Activated T-helper 1 cell treated with Interleukin-2 at 50 U/mL for 16 hours (primary cell): ENCODE measurements around the gene PGS1.

Experiments
- DNase-seq: peaks from one replicate; pipeline ENCODE4 v3.0.0-alpha.2; 2020; ENCODE audit warnings: low read depth

Gene PGS1

DNA sequence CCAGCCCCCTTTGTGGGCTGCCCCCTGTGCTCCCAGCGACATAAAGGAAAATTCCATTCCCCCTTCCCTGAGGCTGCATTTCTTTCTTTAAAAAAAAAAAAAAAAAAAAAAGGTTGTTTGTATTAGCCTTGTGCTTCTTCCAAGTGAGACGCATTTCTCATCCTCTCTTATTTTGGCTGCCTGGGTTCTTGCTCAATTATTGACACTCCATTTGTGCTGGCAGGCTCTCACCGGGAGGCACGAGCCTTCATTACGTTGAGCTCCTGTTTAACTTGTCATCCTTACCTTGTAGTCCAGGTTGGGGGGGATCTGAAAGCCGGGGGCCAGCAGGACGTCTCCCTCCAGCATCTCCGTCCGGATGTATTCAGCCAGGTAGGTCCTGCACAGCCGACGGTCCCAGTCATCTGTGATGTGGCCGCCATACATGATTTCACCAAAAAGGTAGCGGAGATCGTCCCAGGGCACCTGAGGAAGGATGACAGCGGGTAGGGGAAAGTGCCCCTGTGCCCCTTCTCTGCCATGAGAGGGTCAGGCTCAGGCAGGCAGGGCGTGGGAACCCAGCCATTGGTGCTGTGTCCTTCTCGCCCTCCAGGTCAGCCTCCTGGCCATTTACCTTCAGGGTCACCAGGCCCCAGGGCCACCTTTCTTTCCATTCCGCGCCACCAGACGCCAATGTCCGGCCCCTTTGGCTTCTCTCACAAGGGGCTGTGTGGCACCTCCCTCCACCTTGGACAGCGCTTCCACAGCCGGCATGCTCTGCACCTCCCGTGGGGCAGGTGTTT lies 50.6 kb downstream of the PGS1 start:
- DNase-seq = no peak

DNA sequence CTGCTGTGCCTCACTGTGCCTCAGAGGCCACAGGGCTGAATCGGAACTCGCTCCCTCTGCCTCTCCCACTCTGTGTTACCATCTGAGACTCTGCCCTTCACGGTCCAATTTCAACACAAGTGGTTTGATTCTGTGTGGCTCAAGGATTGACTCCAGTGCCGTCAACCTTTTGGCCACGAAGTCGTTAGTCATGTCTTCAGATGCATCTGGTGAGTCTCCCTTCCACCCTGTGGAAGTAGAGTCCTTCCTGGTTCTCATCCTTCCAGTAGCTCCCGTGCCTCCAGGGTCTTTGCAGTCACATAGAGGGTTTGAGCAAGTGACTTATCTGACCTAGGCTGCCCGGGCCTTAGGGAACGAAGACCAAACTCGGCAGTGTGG lies 51.2 kb downstream of the PGS1 start:
- no peak for DNase-seq

DNA sequence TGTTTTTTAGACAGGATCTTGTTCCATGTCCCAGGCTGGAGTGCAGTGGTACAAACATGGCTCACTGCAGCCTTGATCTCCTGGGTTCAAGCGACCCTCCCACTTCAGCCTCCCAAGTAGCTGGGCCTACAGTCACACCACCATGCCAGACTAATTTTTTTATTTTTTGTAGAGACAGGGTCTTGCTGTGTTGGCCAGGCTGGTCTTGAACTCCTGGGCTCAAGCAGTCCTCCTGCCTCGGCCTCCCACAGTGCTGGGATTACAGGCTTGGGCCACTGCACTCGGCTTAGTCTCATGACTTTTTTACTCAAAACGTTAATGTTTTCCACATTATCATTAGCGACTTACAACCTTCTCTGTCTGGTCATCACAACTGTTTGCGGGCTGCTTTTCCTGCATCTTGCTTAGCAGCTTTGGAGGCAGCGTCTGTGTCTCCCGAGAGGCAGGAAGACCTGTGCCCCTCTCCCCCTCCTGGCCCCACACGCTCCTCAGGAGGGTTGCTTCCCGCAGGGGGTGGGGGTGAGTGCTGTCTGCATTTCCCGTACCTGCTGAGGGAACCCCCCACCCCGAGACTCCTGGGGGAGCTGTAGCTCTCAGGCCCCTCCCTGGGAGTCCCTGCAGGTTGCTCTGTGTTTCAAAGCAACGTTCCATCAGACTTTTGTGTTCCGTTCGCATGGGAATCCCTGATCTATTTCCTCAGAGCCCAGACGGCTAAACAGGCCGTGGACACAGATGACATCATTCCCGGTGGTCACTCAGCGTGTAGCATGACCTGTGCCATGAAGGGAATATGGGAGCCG lies 52.6 kb downstream of the PGS1 start:
- DNase-seq = no peak

DNA sequence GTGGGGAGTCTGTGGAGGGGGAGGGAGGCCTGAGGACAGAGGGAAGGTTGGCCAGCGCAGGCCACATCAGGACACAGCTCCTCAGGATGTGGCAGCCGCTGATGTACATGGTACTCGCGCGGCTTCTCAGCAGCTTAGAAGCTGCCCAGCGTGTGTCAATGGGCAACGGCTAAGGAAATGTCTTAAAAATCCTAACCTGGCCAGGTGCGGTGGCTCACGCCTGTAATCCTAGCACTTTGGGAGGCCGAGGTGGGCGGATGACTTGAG lies 53.2 kb downstream of the PGS1 start:
- DNase-seq = no peak

DNA sequence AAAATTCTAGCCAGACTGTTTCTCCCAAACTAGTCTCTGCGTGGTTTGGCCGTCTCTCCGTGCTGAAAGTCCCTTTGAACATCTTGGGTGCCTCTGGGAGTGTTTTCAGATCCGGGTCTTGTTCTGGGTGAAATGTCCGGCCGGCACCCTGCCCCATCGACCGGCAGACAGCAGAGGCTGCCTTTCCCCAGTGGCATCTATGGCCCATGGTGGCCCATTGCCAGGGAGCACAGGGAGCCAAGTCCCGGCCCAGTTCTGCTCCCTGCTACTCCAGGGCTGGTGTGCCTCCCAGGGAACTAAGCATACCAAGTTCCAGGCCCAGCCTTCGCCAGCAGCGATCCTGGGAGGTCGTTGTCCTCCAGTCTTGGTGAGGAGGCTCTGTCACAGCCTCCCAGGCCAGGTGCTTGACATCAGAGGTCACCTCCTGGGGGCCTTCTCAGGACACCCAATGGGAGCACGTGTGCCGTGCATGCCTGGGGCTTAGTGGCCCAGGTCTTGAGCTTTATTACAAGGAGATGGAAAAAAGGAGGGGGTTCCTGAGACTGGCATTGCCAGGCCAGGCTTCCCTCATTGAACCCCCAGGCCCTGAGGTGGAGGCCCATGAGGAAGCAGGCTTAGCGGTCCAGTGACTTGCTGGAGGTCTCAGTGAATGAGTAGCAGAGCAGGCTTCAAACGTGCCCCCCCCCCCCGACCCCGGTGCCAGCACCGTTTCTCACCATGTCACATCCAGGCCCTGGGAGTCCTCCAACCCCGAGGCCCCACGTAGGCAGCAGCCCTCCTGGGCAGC lies 54.0 kb downstream of the PGS1 start:
- DNase-seq = no peak

DNA sequence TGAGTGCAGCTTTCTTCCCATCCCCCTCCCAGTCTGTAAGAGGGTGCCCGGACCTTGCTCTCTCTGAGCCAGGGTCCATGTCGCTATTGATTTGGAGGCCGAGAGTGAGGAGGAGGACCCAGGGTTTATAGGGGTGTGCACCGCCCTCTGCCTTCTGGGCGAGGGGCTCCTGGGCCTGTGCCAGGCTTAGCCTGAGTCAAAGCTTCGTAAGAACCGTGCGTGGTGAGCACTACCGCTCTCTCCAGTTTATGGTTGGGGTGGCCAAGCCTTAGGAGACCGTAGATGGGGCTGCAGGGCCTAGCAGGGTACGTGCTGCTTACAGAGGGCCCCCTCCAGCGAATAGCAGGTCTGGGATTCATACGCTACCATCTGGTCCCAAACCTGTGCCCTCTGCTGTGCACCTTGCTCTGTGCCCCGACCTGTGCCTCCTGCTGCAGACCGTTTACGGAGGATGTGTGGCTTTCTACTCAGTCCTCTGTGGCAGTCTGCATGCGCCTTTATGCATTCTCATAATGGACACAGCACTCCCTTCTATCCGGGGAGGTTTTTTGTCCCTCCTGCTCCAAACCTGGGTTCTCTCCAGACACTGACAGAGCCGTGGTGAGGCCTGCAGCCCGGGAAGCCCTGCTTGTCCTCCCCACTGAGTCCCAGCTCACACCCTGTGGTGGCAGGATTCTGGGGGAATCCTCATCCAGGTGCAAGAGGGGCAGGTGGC lies 54.7 kb downstream of the PGS1 start:
- DNase-seq = no peak

DNA sequence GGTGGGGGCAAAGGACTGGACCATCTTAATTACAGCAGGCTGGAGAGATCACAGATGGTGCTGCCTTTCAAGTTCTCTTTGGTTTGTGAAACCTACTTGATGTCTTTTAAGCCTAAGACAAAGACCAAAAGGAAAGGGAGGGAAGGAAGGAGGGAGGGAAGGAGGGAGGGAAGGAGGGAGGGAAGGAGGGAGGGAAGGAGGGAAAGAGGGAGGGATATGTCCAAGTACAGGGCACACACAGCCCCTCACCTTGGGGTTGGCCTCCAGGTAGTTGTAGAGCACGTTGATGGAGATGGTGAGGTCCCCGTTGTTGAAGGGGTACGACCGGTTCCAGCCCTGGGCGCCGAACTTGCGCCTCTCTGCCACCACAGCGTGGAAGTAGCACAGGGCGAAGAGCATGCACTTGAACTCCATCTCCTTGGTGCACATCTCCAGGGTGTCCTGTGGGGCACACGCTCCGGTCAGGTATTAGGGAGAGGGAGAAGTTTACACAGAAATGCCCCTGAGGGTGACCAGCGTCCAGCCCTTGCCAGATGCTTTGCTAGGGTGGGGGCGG lies 55.4 kb downstream of the PGS1 start:
- no peak for DNase-seq

DNA sequence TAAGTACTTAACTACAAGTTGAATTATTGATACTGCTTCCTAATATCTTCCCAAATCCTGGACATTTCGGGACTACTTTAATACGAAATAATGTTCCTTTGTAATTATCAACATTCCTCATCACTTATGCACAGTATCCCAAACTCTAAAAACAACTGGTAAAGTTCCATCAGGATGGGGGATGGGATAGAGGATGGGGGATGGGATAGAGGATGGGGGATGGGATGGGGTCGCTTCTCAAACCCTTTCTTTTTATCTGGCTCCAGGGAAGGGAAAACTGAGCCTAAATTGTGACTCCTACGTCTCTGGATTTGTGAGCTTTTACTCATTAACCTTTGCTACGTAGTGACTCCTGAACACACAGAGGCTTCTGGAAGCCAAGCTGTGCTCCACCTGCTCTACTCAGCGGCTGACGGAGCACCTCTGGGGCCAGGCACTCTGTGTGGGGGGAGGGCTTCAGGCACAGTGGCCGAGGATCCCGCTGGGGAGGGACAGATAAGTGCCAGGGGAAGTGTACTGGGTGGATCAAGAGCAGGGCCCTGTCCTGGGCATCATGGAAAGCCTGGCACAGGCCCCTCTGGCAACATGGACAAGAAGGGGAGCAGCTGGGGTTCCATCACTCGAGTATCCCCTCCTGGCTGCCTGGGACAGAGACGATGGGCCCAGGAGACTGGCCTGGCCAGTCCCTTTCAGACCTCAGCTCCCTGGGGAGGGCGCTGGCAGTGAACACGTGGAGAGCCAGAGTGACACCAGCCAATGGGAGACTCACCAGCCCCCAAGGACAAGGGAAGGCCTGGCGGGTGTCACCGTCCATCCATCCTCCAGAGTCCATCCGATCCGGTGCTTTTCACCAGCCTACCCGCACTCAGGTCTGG lies 56.2 kb downstream of the PGS1 start:
- no peak for DNase-seq

DNA sequence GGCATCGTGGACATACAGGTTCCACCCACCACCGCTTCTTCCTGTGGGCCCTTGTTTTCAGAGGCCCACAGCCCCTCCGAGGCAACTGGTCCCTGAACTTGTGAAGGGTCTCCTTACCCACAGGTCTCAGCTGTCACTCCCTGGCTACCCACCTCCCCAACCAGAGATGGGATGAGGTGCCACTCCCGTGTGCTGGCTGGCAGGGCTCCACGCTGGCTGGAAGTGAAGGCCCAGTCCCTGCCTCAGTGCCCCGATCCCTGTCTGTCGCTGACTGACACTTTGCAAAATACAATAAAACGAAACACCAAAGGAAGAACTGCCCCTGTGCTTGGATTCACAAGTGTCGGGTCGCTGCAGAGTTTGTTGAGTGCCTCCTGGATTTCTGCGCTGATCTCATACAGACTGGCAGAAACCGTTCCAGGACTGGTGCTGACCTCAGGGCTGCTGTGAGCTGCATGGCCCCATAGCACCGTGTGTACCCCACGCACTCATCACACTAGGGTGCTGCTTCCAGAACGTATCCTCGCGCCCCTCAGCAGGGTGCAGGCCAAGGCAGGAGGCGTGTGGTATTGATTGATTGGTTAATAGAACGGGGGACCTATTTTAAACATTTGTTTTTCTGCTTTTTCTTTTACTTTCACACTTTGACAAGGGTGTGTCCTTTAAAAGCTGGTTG lies 57.0 kb downstream of the PGS1 start:
- DNase-seq = no peak

DNA sequence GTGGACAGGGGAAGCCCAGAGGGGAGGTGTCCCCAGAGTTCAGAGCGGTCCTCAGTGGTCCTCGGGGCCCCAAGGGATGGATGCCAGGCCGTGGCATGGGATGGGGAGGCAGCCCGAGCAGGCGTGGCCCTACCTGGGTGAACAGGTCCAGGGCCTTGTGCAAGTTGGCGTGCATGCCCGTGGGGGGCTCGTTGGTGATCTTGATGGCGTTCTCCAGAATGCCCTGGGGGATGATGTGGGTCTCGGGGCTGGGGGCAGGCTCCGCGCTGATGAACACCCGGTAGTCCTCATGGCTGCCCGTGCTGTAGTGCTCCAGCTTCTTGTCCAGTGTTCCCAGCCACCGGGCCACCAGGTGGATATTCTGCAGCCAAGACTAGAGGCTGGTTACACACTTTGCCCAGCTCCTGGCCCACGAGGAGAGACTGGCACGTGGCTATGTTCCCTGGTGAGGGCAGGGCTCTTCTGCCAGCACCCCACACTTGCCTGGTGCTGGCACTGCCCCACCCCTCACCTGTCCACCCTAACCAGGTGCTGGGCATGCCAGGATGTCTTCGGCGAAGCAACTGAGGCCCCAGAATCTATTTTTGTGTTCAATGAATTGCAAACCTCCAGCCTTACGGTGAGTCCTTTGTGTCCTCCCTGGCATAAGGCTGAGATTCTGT lies 59.2 kb downstream of the PGS1 start:
- DNase-seq = no peak

DNA sequence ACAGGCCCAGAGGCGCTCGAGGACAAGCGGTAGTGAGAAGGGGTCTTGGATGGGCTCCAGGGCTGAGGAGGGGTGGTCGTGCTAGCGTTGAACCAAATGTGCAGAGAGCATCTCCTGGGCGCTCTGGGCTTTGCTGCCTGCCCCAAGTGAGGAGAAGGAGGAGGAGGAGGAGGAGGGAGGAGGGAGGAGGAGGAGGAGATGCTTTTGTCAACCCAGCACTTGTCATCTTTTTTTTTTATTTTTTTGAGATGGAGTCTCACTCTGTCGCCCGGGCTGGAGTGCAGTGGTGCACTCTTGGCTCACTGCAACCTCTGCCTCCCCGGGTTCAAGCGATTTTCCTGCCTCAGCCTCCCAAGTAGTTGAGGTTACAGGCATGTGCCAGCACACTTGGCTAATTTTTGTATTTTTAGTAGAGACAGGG lies 59.8 kb downstream of the PGS1 start:
- DNase-seq = no peak

DNA sequence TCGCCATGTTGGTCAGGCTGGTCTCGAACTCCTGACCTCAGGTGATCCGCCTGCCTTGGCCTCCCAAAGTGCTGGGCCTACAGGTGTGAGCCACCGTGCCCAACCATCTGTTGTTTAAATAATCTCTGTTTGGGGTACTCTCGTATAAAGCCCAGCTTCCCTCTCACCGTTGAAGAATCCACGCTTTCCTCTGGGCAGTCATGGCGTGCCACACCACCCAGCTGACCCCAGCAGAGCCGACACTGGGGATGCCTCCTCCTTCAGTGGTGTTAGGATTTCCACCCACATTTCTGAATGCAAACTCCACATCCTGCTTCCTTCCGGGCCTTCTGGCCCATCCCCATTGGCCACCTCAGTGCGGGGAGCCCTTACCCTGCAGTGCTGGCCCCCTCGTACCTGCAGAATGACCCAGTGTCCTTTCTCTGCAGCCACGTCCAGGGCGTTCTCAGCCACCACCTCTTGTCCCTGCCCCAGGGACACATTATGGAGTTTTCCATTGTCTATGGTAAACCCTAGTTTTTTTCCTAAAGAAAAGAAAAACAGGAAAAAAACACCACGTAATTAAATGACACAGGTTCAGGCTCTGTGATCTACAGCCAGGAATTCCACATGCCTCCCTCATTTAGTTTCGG lies 60.4 kb downstream of the PGS1 start:
- no peak for DNase-seq

DNA sequence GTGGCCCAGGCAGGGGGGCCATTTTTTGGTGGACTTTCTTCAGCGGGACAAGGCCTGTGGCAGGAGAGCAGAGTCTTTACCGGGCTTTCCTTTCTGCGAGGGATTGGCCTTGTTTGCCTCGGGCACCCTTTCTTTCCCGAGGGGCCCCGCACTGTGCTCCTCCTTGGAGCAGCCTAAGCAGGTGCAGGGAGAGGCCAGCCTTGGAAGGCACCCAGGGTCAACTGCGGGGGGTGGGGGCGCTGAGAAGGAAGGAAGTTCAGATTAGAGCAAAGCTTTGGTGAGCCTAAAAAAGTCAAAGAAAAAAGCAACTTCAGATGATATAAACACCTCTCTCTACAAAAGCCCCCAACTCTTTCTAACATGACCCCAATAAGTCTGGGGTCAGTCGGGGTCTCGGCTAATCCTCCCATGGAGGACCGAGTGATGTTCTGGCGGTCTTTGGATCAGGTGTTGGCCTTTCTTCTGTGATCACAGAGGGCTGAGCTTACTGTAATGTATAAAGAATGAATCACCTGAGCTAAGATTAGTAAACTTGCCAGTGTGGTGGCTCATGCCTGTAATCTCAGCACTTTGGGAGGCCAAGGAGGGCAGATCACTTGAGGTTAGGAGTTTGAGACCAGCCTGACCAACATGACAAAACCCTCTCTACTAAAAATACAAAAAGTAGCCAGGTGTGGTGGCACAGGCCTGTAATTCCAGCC lies 63.0 kb downstream of the PGS1 start:
- no peak for DNase-seq

DNA sequence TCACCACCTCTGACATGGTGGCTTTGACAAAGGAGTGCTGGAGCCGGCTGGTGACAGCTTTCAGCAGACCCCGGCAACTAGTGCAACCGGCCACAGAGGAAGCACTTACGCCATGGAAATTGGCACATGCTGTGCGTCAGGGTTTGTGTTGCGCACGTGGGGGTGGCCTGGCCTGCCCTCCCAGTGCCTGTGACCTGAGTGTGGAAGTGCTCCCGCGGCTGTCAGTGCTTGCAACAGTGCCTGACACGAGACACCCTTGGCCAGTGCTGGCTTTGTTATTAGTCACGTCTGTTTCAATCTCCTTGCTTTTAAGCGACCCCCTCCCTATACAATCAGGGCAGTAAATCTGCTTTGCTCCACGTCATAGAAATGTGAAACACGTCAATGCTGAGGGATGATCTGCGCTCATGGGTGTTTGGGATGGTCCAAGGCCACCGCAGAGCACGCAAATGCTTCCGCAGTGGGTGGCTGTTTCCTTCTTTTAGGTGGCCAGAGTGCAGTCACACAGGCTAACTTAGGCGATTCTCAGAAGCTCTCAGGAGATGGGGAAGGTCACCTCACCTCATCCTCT lies 64.3 kb downstream of the PGS1 start:
- DNase-seq = no peak

DNA sequence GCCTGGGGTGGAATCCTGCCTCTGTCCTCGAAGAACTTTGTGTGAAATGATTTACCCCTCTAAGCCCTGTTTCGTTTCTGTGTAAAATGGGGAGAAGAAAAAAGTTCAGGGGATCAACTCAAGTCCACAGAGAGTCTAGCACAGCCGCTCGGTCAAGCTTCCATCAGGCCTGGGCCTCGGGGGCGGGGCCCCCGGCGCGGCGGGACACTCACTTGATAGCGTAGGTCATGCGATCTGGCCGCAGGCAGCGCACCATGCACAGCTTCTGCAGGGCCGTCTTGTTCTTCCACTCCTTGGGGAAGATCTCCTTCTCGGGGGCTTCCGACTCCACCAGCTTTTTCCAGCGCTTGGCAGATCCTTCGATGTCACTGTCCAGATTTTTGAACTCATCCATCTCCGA lies 65.9 kb downstream of the PGS1 start:
- DNase-seq = no peak

DNA sequence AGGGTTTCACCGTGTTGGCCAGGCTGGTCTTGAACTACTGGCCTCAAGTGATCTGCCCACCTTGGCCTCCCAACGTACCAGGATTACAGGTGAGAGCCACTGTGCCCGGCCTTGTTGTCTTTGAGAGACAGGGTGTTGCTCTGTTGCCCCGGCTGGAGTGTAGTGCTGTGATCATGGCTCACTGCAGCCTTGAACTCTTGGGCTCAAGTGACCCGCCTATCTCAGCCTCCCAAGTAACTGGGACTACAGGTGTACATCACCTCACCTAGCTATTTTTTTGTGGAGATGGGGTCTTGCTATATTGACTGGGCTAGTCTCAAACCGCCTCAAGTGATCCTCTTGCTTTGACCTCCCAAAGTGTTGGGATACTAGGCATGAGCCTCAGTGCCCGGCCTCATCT lies 68.4 kb downstream of the PGS1 start:
- DNase-seq = no peak

DNA sequence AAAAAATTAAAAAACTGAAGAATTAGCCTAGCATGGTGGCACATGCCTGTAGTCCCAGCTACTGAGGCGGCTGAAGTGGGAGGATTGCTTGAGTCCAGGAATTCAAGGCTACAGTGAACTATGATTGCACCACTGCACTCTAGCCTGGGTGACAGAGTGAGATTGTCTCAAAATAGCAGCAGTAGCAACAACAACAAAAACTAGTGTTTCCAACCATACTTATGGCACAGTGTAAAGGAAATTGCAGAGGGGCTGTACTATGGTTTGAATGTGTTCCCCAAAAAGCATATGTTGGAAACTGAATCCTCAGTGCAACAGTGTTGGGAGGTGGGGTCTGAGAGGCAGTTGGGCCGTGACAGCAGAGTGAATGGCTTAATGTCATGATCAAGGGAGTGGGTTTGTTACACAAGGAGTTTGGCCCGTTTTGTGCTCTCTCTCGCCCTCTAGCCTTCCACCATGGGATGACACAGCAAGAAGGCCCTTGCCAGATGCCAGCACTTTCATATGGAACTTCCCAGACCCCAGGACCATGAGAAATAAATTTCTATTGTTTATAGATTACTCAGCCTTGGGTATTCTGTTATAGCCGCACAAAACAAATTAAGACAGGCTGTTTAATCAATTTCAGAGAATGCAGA lies 70.0 kb downstream of the PGS1 start:
- DNase-seq = no peak

DNA sequence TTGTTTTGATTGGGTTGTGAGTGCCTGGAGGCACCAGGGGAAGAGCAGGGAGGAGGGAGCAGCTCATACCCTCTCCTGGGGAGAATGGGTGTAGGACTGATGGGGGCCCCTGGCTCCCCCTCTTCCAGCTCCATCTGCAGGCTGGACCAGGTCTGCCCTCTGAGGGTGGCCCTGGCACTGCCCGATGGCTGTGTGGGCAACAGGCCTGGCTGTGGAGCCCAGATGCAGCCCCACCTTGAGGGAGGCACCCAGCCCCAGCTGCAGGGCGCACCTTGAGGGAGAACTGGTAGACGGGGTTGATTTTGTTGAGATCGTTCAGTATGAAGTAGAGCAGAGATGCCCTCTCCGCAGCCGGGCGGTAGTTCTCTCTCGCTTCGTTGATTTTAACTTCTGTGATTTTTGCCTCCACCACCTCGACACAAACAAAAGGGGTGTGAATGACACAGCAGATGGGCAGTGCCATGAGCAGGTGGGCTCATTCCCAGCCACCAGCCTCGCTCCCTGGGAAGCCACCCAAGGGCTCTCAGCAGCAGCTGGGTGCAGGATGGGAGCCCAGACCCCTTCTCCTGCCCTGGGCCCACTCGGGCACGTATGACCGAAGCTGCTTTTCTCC lies 71.6 kb downstream of the PGS1 start:
- DNase-seq = no peak
